HepG2 (cell line): ENCODE data around the gene SELENOV. TPM values are rescaled to one million over a fixed set of nuclear protein-coding genes. Genes with fewer than 3 reads are reported as not detected.

Experiments
- ATAC-seq: fragments of 200-7000 bp; cut with Tn5 transposase; 3 replicates; pipeline ENCODE4 v1.9.1; 2020; ENCODE audit warnings: mild to moderate bottlenecking, moderate library complexity
- BruUV-seq: library from RNA; stranded (reverse); fragments of 400-500 nt; replicated peaks from 2 replicates; lab custom pipeline; 2021; lab: Mats Ljungman, UMichigan
- CTCF ChIA-PET: fragments of 300-600 bp; formaldehyde crosslinking; extraction: SDS; loops from one replicate; lab custom pipeline; 2021; ENCODE audit warnings: low total read pairs, inconsistent platforms, low intra/inter-chr PET ratio; lab: Yijun Ruan, JAX
- POLR2A ChIA-PET: fragments of 350-600 bp; sonication (Branson Sonifier 250); formaldehyde crosslinking; loops from one replicate; lab custom pipeline; 2020; ENCODE audit warnings: antibody characterized with exemption, inconsistent platforms; lab: Yijun Ruan, JAX
- DNase-seq: peaks from one replicate; pipeline ENCODE4 v3.0.0-alpha.2; 2015; ENCODE audit warnings: low spot score
- FAIRE-seq: peaks from 3 replicates; lab custom pipeline; 2011; peaks lifted over from hg19 to GRCh38; lab: Jason Lieb, UNC
- H2AFZ ChIP-seq: one replicate; pipeline ENCODE4 v1.6.1; 2011; ENCODE audit warnings: low read length, inconsistent platforms
- H3K27ac ChIP-seq: fragments of 300-600 bp; 3 replicates; pipeline ENCODE4 v1.8.0; 2011; ENCODE audit warnings: mixed run types, mild to moderate bottlenecking, mixed read lengths, low read length, inconsistent platforms; ENCODE audit not compliant: insufficient read depth; ENCODE audit errors: extremely low read length
- H3K27me3 ChIP-seq, 2 experiments: fragments of 200-600 bp in 1 of 2; 2 replicates in 1 of 2; 3 replicates in 1 of 2; pipeline versions ENCODE4 v1.6.0 to v1.8.0; 2011; ENCODE audit warnings: low read length in 2 of 2, mild to moderate bottlenecking in 2 of 2, moderate library complexity in 2 of 2, inconsistent platforms in 1 of 2; ENCODE audit not compliant: insufficient read depth in 2 of 2, control insufficient read depth in 1 of 2
- H3K36me3 ChIP-seq, 2 experiments: fragments of 200-600 bp in 1 of 2; replicated peaks in 1 of 2; 2 replicates in 1 of 2; 3 replicates in 1 of 2; pipeline versions ENCODE4 v1.5.1 to v1.8.0; 2011; ENCODE audit warnings: low read length in 2 of 2, inconsistent platforms in 1 of 2; ENCODE audit not compliant: insufficient read depth in 2 of 2, control insufficient read depth in 1 of 2
- H3K4me1 ChIP-seq: 2 replicates; pipeline ENCODE4 v1.5.1; 2012; ENCODE audit warnings: low read length, inconsistent platforms; ENCODE audit not compliant: insufficient read depth
- H3K4me2 ChIP-seq: 2 replicates; pipeline ENCODE4 v1.6.0; 2011; ENCODE audit warnings: low read depth, low read length, inconsistent platforms
- H3K4me3 ChIP-seq, 3 experiments: fragments of 200-600 bp in 1 of 3; sonication (generic), shearing (Covaris generic) in 1 of 3; replicated peaks in 1 of 3; 2 replicates each; pipeline ENCODE4 v1.5.1; 2011 to 2016; ENCODE audit warnings: low read length in 3 of 3, inconsistent platforms in 2 of 3, low read depth in 2 of 3, mild to moderate bottlenecking in 2 of 3, control low read depth in 1 of 3, mixed read lengths in 1 of 3; ENCODE audit not compliant: insufficient read depth in 1 of 3
- H3K79me2 ChIP-seq: one replicate; pipeline ENCODE4 v1.6.1; 2011; ENCODE audit warnings: low read length, inconsistent platforms; ENCODE audit not compliant: insufficient read depth
- H3K9ac ChIP-seq: 2 replicates; pipeline ENCODE4 v1.6.0; 2011; ENCODE audit warnings: mild to moderate bottlenecking, low read depth, low read length, inconsistent platforms; ENCODE audit not compliant: insufficient read depth
- H3K9me3 ChIP-seq: 2 replicates; pipeline ENCODE4 v1.5.1; 2012; ENCODE audit warnings: mild to moderate bottlenecking, low read length
- H4K20me1 ChIP-seq: 2 replicates; pipeline ENCODE4 v1.6.0; 2011; ENCODE audit warnings: inconsistent platforms, mild to moderate bottlenecking, low read length, moderate library complexity; ENCODE audit not compliant: insufficient read depth
- ARNT ChIP-seq: fragments of 450-650 bp; IDR thresholded peaks from 2 replicates; pipeline ENCODE4 v1.6.1; 2017
- BCL3 ChIP-seq: sonication (generic); formaldehyde crosslinking; IDR thresholded peaks from 2 replicates; pipeline ENCODE4 v1.5.1; 2020; ENCODE audit warnings: mild to moderate bottlenecking, missing genetic modification reagents, moderate library complexity
- KLF11 ChIP-seq: IDR thresholded peaks from 2 replicates; pipeline ENCODE4 v1.6.1; 2016; ENCODE audit warnings: missing compliant biosample characterization
- NFE2 ChIP-seq: sonication (generic); formaldehyde crosslinking; IDR thresholded peaks from 2 replicates; pipeline ENCODE4 v1.4.0; 2020; ENCODE audit warnings: missing genetic modification reagents
- NR1H2 ChIP-seq: sonication (generic); formaldehyde crosslinking; IDR thresholded peaks from 2 replicates; pipeline ENCODE4 v1.8.1; 2022; ENCODE audit warnings: low read depth, missing genetic modification reagents, borderline replicate concordance
- SP2 ChIP-seq: sonication (generic); formaldehyde crosslinking; IDR thresholded peaks from 2 replicates; pipeline ENCODE4 v1.5.1; 2020; ENCODE audit warnings: mild to moderate bottlenecking, missing genetic modification reagents
- ZNF12 ChIP-seq: sonication (generic); formaldehyde crosslinking; IDR thresholded peaks from 2 replicates; pipeline ENCODE4 v1.5.0; 2020; ENCODE audit warnings: missing genetic modification reagents
- ZNF34 ChIP-seq: sonication (generic); formaldehyde crosslinking; IDR thresholded peaks from 2 replicates; pipeline ENCODE4 v1.4.0; 2020; ENCODE audit warnings: mild to moderate bottlenecking, missing genetic modification reagents, borderline replicate concordance
- ZNF547 ChIP-seq: sonication (generic); formaldehyde crosslinking; IDR thresholded peaks from 2 replicates; pipeline ENCODE4 v1.5.1; 2020; ENCODE audit warnings: mild to moderate bottlenecking, missing genetic modification reagents
- ZNF563 ChIP-seq: sonication (generic); formaldehyde crosslinking; IDR thresholded peaks from 2 replicates; pipeline ENCODE4 v1.8.0; 2022; ENCODE audit warnings: mild to moderate bottlenecking, moderate library complexity, missing genetic modification reagents
- ZNF777 ChIP-seq: sonication (generic); formaldehyde crosslinking; IDR thresholded peaks from 2 replicates; pipeline ENCODE4 v1.4.0; 2020; ENCODE audit warnings: missing genetic modification reagents
- WGBS: methylation state at CpG from one replicate; pipeline ENCODE4 v1.1.6; 2017; ENCODE audit warnings: low lambda C conversion rate; 5-methylcytosine and 5-hydroxymethylcytosine counted together
- in situ Hi-C: cut with HindIII; loops from 2 replicates; pipeline ENCODE4 v1.10.0; 2017; ENCODE audit warnings: low pct_unique_long_range_greater_than_20kb; ENCODE audit not compliant: extremely low pct_ligation_motif_present
- intact Hi-C: fragments of 100-400 bp; cut with micrococcal nuclease; formaldehyde crosslinking; loops from one replicate; pipeline ENCODE4 v1.10.0; 2022; ENCODE audit not compliant: unreplicated experiment
- polyA plus RNA-seq, 8 experiments: library from polyadenylated mRNA; depleted of rRNA in 3 of 8; stranded (reverse) in 7 of 8; unstranded in 1 of 8; fragments of >200 nt; fragmentation: Illumina TruSeq in 4 of 8; extraction: Trizol in 4 of 8; gene quantifications; 2 replicates each; pipeline versions ENCODE4 v1.2.1 to v1.2.3, GENCODE V29; 2011 to 2016; ENCODE audit warnings: low read depth in 4 of 8, missing spikeins in 1 of 8, mixed read lengths in 1 of 8; ENCODE audit not compliant: insufficient read depth in 1 of 8
- total RNA-seq, 5 experiments: library from RNA; depleted of rRNA; stranded (reverse); fragments of >200 nt; fragmentation: Illumina TruSeq; extraction: Trizol; gene quantifications; 2 replicates each; pipeline ENCODE4 v1.2.3, GENCODE V29; 2016; ENCODE audit warnings: low read depth in 1 of 5
- TF ChIP-seq, protein P1 (sequence below): IDR thresholded peaks from 2 replicates; pipeline ENCODE4 v1.6.1; 2016; ENCODE audit warnings: mild to moderate bottlenecking
- TF ChIP-seq, protein P2 (sequence below): sonication (generic); formaldehyde crosslinking; IDR thresholded peaks from 2 replicates; pipeline ENCODE4 v1.8.1; 2023; ENCODE audit warnings: mild to moderate bottlenecking, missing genetic modification reagents, borderline replicate concordance
- TF ChIP-seq, protein P3 (sequence below): sonication (generic); formaldehyde crosslinking; IDR thresholded peaks from 2 replicates; pipeline ENCODE4 v1.4.0; 2020; ENCODE audit warnings: missing genetic modification reagents

SELENOV gene
- total and polyA plus RNA-seq, 2 of the 13 experiments (the other 11 are each of a cell fraction or from before 2014, with no cell fraction given): not detected

GRCh38 chr19:39512988-39513387 is 2.0 kb upstream of the SELENOV start:
- ATAC-seq: no peak
- H3K4me1 ChIP-seq: peaks cover 20% of the 10 kb centered on the region
- H3K4me3 ChIP-seq: no peak overlapping the region
- BruUV-seq: no TSS peak
- H4K20me1 ChIP-seq: no peaks in the 10 kb centered on the region
- 2% methylated on average over 2 of the region's 2 CpGs for WGBS
- intact Hi-C loops: no loop called here
- no peaks in the 10 kb centered on the region for H3K36me3 ChIP-seq
- in situ Hi-C loops: no loop called here
- peaks cover 1 to 41% of the 10 kb centered on the region in 2 experiments; a peak in 4 of 5 replicates for H3K27me3 ChIP-seq
- DNase-seq: no peak
- ChIA-PET CTCF (no interaction called here), POLR2A (interaction anchor here (0.8 kb wide), 1 partner anchor 77 kb away, joined by 3 read pairs; the partner anchor contains the start of gene RPS16)
- H3K9ac ChIP-seq: no peak overlapping the region
- no peaks in the 10 kb centered on the region for H3K9me3 ChIP-seq
- no peaks in the 10 kb centered on the region for H3K79me2 ChIP-seq
- H2AFZ ChIP-seq: no peak overlapping the region
- no peak overlapping the region for H3K27ac ChIP-seq
- no peak for FAIRE-seq
- TF ChIP-seq ZNF12 (peak; percentile 93), NR1H2 (CRISPR knock-in tag) (no peak)
- no peak overlapping the region for H3K4me2 ChIP-seq

- CTCF ChIA-PET: no interaction called here
- no TSS peak for BruUV-seq
- TF ChIP-seq ZNF563 (CRISPR knock-in tag) (0 out of 2 replicates have a peak, but pooled peaks have one; percentile 23), NFE2 (CRISPR knock-in tag) (no peak), ZNF777 (peak; percentile 61), ARNT (no peak), ZNF34 (CRISPR knock-in tag) (no peak), KLF11 (CRISPR knock-in tag) (no peak), ZNF547 (CRISPR knock-in tag) (0 out of 2 replicates have a peak, but pooled peaks have one; percentile 47), BCL3 (CRISPR knock-in tag) (0 out of 2 replicates have a peak, but pooled peaks have one; percentile 16), SP2 (CRISPR knock-in tag) (no peak)
- TF ChIP-seq, protein P1, sequence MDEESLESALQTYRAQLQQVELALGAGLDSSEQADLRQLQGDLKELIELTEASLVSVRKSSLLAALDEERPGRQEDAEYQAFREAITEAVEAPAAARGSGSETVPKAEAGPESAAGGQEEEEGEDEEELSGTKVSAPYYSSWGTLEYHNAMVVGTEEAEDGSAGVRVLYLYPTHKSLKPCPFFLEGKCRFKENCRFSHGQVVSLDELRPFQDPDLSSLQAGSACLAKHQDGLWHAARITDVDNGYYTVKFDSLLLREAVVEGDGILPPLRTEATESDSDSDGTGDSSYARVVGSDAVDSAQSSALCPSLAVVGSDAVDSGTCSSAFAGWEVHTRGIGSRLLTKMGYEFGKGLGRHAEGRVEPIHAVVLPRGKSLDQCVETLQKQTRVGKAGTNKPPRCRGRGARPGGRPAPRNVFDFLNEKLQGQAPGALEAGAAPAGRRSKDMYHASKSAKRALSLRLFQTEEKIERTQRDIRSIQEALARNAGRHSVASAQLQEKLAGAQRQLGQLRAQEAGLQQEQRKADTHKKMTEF (CRISPR knock-in tag): no peak
- TF ChIP-seq, protein P2, sequence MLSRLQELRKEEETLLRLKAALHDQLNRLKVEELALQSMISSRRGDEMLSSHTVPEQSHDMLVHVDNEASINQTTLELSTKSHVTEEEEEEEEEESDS: no peak
- TF ChIP-seq, protein P3, sequence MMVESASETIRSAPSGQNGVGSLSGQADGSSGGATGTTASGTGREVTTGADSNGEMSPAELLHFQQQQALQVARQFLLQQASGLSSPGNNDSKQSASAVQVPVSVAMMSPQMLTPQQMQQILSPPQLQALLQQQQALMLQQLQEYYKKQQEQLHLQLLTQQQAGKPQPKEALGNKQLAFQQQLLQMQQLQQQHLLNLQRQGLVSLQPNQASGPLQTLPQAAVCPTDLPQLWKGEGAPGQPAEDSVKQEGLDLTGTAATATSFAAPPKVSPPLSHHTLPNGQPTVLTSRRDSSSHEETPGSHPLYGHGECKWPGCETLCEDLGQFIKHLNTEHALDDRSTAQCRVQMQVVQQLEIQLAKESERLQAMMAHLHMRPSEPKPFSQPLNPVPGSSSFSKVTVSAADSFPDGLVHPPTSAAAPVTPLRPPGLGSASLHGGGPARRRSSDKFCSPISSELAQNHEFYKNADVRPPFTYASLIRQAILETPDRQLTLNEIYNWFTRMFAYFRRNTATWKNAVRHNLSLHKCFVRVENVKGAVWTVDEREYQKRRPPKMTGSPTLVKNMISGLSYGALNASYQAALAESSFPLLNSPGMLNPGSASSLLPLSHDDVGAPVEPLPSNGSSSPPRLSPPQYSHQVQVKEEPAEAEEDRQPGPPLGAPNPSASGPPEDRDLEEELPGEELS (CRISPR knock-in tag): no peak
These were observed 732 bp downstream of the SELENOV start for GRCh38 chr19:39515551-39516191.

More at GRCh38 chr19:39515551-39516191, 732 bp downstream of the SELENOV start:
- ATAC-seq: peak; percentile 47
- Histone ChIP-seq H3K4me1 (peaks cover 20% of the 10 kb centered on the region), H4K20me1 (no peaks in the 10 kb centered on the region), H3K4me2 (peak overlapping the region; percentile 86), H3K9me3 (no peaks in the 10 kb centered on the region), H3K9ac (no peak overlapping the region), H3K4me3 (peak overlapping the region; percentile 65 to 83 (median 66)), H3K79me2 (no peaks in the 10 kb centered on the region), H3K27ac (no peak overlapping the region), H2AFZ (peak overlapping the region; percentile 49), H3K36me3 (no peaks in the 10 kb centered on the region), H3K27me3 (peaks cover 1 to 36% of the 10 kb centered on the region in 2 experiments; a peak in 4 of 5 replicates)
- no peak for FAIRE-seq
- in situ Hi-C loops (no loop called here), intact Hi-C loops (no loop called here)
- 5% methylated on average over 18 of the region's 44 CpGs for WGBS
- no peak for DNase-seq
- POLR2A ChIA-PET: no interaction called here
